Tibial artery (tissue), 4 donors: ENCODE data around the gene DVL1.

ENCODE experiments used
- DNase-seq, 2 donors: peaks; one replicate each; pipeline ENCODE4 v3.0.0-alpha.2; 2019
- H3K27ac ChIP-seq, 2 donors: fragments of 200-600 bp; sonication (generic) in 1 of 2; 1 replicate in 1 of 2; 2 replicates in 1 of 2; pipeline ENCODE4 v1.5.1; 2018 to 2019; ENCODE audit warnings: mild to moderate bottlenecking in 1 of 2
- H3K27me3 ChIP-seq, 2 donors: fragments of 200-600 bp; sonication (generic) in 1 of 2; one replicate each; pipeline versions ENCODE4 v1.5.1 to v1.6.0; 2016 to 2019
- H3K36me3 ChIP-seq, 3 donors: fragments of 200-600 bp; sonication (generic) in 2 of 3; one replicate each; pipeline ENCODE4 v1.5.1; 2016 to 2019; ENCODE audit warnings: mild to moderate bottlenecking in 2 of 3
- H3K4me1 ChIP-seq, 4 donors: fragments of 200-600 bp; sonication (generic) in 2 of 4; 1 replicate in 3 of 4; 2 replicates in 1 of 4; pipeline ENCODE4 v1.5.1; 2016 to 2019
- H3K4me3 ChIP-seq, 2 donors: fragments of 200-600 bp; sonication (generic) in 1 of 2; 1 replicate in 1 of 2; 2 replicates in 1 of 2; pipeline ENCODE4 v1.5.1; 2018 to 2019; ENCODE audit warnings: mild to moderate bottlenecking in 2 of 2
- H3K9me3 ChIP-seq, 3 donors: fragments of 200-600 bp; sonication (generic) in 1 of 3; one replicate each; pipeline ENCODE4 v1.5.1; 2016 to 2019
- CTCF ChIP-seq, 2 experiments: fragments of 200-600 bp in 1 of 2; fragments of 450-650 bp in 1 of 2; IDR thresholded peaks; one replicate each; pipeline ENCODE4 v1.5.1; 2017 to 2019; ENCODE audit warnings: antibody characterized with exemption in 2 of 2, mild to moderate bottlenecking in 1 of 2, moderate library complexity in 1 of 2
- intact Hi-C: fragments of 100-400 bp; cut with DNase I; formaldehyde crosslinking; loops from one replicate; pipeline ENCODE4 v1.15.0; 2023; ENCODE audit warnings: low total_unique reads

DVL1 gene

GRCh38 chr1:1302951-1303509, 46.2 kb downstream of the DVL1 start:
- H3K27ac ChIP-seq = no peak overlapping the region
- no peak overlapping the region for H3K4me3 ChIP-seq
- no peak for TF ChIP-seq CTCF (IDR thresholded peaks at IDR 0.05)
- peaks cover 0 to 39% (median 35%) of the 10 kb centered on the region in 4 donors for H3K4me1 ChIP-seq
- no peak for DNase-seq
- intact Hi-C loops = no loop called here
- peaks cover 0 to 23% (median 0%) of the 10 kb centered on the region in 3 donors for H3K36me3 ChIP-seq
- H3K27me3 ChIP-seq = no peaks in the 10 kb centered on the region
- H3K9me3 ChIP-seq = no peaks in the 10 kb centered on the region

- Histone ChIP-seq H3K9me3 (no peaks in the 10 kb centered on the region), H3K27ac (no peak overlapping the region), H3K4me3 (no peak overlapping the region), H3K27me3 (no peaks in the 10 kb centered on the region), H3K36me3 (peaks cover 3 to 29% (median 5%) of the 10 kb centered on the region in 3 donors), H3K4me1 (peaks cover 0 to 35% (median 32%) of the 10 kb centered on the region in 4 donors)
- DNase-seq = no peak
- intact Hi-C loops = no loop called here
- TF ChIP-seq CTCF (IDR thresholded peaks at IDR 0.05) = no peak
These were observed 47.2 kb downstream of the DVL1 start for GRCh38 chr1:1302006-1302430.

- no peak for TF ChIP-seq CTCF (IDR thresholded peaks at IDR 0.05)
- no peaks in the 10 kb centered on the region for H3K9me3 ChIP-seq
- H3K4me3 ChIP-seq = no peak overlapping the region
- no peak overlapping the region for H3K27ac ChIP-seq
- intact Hi-C loops = no loop called here
- peaks cover 0 to 18% (median 15%) of the 10 kb centered on the region in 4 donors for H3K4me1 ChIP-seq
- H3K27me3 ChIP-seq = no peaks in the 10 kb centered on the region
- peaks cover 3 to 46% (median 18%) of the 10 kb centered on the region in 3 donors for H3K36me3 ChIP-seq
- no peak for DNase-seq
These were observed 48.9 kb downstream of the DVL1 start for GRCh38 chr1:1300352-1300739.

GRCh38 chr1:1299686-1300351, 49.4 kb downstream of the DVL1 start:
- no peak for TF ChIP-seq CTCF (IDR thresholded peaks at IDR 0.05)
- intact Hi-C loops = no loop called here
- Histone ChIP-seq H3K27me3 (no peaks in the 10 kb centered on the region), H3K27ac (no peak overlapping the region), H3K4me1 (peaks cover 0 to 13% (median 10%) of the 10 kb centered on the region in 4 donors), H3K36me3 (peaks cover 3 to 51% (median 22%) of the 10 kb centered on the region in 3 donors), H3K4me3 (no peak overlapping the region), H3K9me3 (no peaks in the 10 kb centered on the region)
- DNase-seq = no peak

- intact Hi-C loops = no loop called here
- Histone ChIP-seq H3K27ac (no peak overlapping the region), H3K27me3 (no peaks in the 10 kb centered on the region), H3K4me3 (no peak overlapping the region), H3K9me3 (no peaks in the 10 kb centered on the region), H3K4me1 (peaks cover 0 to 5% (median 2%) of the 10 kb centered on the region in 4 donors), H3K36me3 (peaks cover 3 to 59% (median 28%) of the 10 kb centered on the region in 3 donors)
- no peak for TF ChIP-seq CTCF (IDR thresholded peaks at IDR 0.05)
- DNase-seq = no peak
These were observed 50.1 kb downstream of the DVL1 start for GRCh38 chr1:1298861-1299685.
